NCI-H446 (cell line): ENCODE data around the gene ASCL1.

Experiments used
- DNase-seq, 2 experiments: peaks; one replicate each; lab custom pipeline; 2025; lab: John Stamatoyannopoulos, UW

Gene ASCL1

GRCh38 chr12:102951841-102952240, 5.6 kb upstream of the ASCL1 start:
- DNase-seq, result no peak

GRCh38 chr12:102953221-102953620, 4.3 kb upstream of the ASCL1 start:
- DNase-seq, result no peak

- no peak for DNase-seq
Measured at GRCh38 chr12:102954134-102954533, 3.3 kb upstream of the ASCL1 start.

- no peak for DNase-seq
Measured at GRCh38 chr12:102955926-102956737, 1.3 kb upstream of the ASCL1 start.

GRCh38 chr12:102956738-102957327, 641 bp upstream of the ASCL1 start:
- DNase-seq, result no peak

GRCh38 chr12:102958073-102958829, 777 bp downstream of the ASCL1 start:
- DNase-seq, result no peak

GRCh38 chr12:102958830-102959176, 1.3 kb downstream of the ASCL1 start:
- no peak for DNase-seq

- no peak for DNase-seq
Measured at GRCh38 chr12:102959391-102959790, 1.9 kb downstream of the ASCL1 start.

- no peak for DNase-seq
Measured at GRCh38 chr12:102960766-102961465, 3.4 kb downstream of the ASCL1 start.

- no peak for DNase-seq
Measured at GRCh38 chr12:102961466-102961855, 4.0 kb downstream of the ASCL1 start.

- no peak for DNase-seq
Measured at GRCh38 chr12:102962532-102962931, 5.1 kb downstream of the ASCL1 start.

- no peak for DNase-seq
Measured at GRCh38 chr12:102962986-102963385, 5.5 kb downstream of the ASCL1 start.

- DNase-seq, result no peak
Measured at GRCh38 chr12:102963796-102964195, 6.3 kb downstream of the ASCL1 start.

- no peak for DNase-seq
Measured at GRCh38 chr12:102964872-102965271, 7.4 kb downstream of the ASCL1 start.

GRCh38 chr12:102965281-102966155, 8.0 kb downstream of the ASCL1 start:
- no peak for DNase-seq

- DNase-seq, result no peak
Measured at GRCh38 chr12:102966200-102966863, 8.9 kb downstream of the ASCL1 start.

- DNase-seq, result no peak
Measured at GRCh38 chr12:102970780-102971179, 13.3 kb downstream of the ASCL1 start.

- no peak for DNase-seq
Measured at GRCh38 chr12:102971227-102971626, 13.8 kb downstream of the ASCL1 start.

GRCh38 chr12:102973583-102973982, 16.1 kb downstream of the ASCL1 start:
- no peak for DNase-seq

- no peak for DNase-seq
Measured at GRCh38 chr12:102976609-102977280, 19.3 kb downstream of the ASCL1 start.
